ENCODE results near the gene LYRM4.

LYRM4 gene

DNA sequence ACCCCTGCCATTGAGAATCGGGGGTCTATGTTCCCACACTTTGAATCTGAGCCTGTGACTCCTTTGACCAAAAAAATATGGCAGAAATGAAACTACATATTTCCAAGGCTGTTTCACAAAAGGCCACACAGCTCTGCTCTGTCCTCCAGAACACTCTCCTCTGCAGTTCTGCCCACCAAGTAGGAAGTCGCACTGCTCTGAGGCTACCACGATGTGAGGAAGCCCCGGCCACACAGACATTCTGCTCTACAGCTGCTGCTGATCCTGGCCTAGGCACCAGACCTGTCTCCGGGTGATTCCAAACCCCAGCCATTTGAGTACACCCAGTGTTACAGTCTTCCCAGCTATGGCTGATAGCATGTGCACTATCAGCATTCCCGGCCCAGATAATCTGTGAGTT lies 85.1 kb downstream of the LYRM4 start:
- 86% methylated on average over 6 of the region's 6 CpGs for WGBS

DNA sequence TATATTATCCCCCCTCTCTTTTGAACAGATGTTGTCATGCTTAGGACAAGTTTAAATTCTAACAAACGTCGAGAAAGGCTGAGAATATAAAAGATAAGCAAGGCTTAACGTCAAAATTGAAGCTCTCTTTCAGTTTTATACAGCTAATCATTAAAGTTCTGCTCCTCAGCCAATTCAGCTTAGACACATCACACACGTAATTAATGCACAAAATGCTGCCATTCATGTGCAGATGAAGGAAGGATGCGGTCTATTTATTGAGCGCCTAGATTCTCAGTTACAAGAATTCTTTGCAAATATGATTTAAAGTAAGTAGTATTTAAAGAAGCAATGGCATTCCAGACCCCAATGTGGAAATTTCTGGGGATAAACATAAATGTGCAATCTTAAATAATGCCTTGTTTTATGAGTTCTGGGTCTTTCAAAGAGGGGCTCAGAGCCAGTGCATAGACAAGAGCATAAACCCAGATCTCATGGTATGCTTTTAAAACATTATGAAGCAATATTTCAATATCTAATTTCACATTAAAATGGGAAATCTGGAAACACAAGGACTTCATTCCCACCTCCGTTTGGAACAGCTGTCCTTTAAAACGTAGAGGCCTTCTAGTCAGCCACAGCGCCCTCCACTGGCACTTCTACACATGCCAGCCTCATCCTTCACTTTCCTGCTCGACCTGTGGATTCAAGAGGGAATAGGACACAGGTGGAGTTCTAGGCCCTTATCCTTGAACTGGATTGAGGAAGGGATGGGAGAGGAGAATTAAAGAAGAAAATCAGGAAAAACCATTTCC lies 85.8 kb downstream of the LYRM4 start:
- no peaks in the 10 kb centered on the region for H3K36me3 ChIP-seq (ENCODE audit: control insufficient read depth in 1 of 2, insufficient read depth in 2 of 2, low read depth in 1 of 2, low read length in 2 of 2)

More for the DNA sequence above, 85.1 kb downstream of the LYRM4 start:
- Histone ChIP-seq H3K23ac (ENCODE audit: low read length in 2 of 2) (no peak overlapping the region), H3K4me2 (ENCODE audit: low read length, poor library complexity, severe bottlenecking) (no peak overlapping the region), H3K4me3 (ENCODE audit: insufficient read depth in 1 of 2, low read depth in 1 of 2, low read length in 2 of 2) (no peak overlapping the region), H2AFZ (ENCODE audit: low read depth, low read length) (no peak overlapping the region), H3K9me3 (ENCODE audit: control insufficient read depth, low read length) (no peaks in the 10 kb centered on the region), H2BK15ac (ENCODE audit: low read depth, poor library complexity, severe bottlenecking) (no peak overlapping the region), H3K27ac (ENCODE audit: low read length, poor library complexity, severe bottlenecking) (no peak overlapping the region), H3K79me1 (replicated peaks; ENCODE audit: low read length, poor library complexity, severe bottlenecking) (peaks cover 13% of the 10 kb centered on the region), H3K9ac (ENCODE audit: low read length) (no peak overlapping the region), H3K18ac (ENCODE audit: low read depth in 1 of 2, low read length in 2 of 2) (no peak overlapping the region), H2BK5ac (ENCODE audit: low read depth, low read length, poor library complexity, severe bottlenecking) (no peak overlapping the region), H3K14ac (ENCODE audit: low read length in 2 of 2) (peak overlapping the region in 1 of 2 experiments; percentile 51), H3K36me3 (ENCODE audit: control insufficient read depth in 1 of 2, insufficient read depth in 2 of 2, low read depth in 1 of 2, low read length in 2 of 2) (no peaks in the 10 kb centered on the region), H4K8ac (ENCODE audit: low read length) (peak overlapping the region; percentile 72), H2BK12ac (ENCODE audit: low read length in 2 of 2) (peak overlapping the region in 1 of 2 experiments; percentile 97), H3K4me1 (ENCODE audit: control insufficient read depth, insufficient read depth, low read depth, low read length) (no peaks in the 10 kb centered on the region), H4K91ac (ENCODE audit: low read length) (no peak overlapping the region), H3K27me3 (ENCODE audit: control insufficient read depth in 1 of 2, insufficient read depth in 1 of 2, low read length in 2 of 2) (no peaks in the 10 kb centered on the region), H3K4ac (ENCODE audit: low read depth in 1 of 2, low read length in 2 of 2) (no peak overlapping the region), H2AK5ac (ENCODE audit: low read length, severe bottlenecking) (no peak overlapping the region), H2BK120ac (ENCODE audit: low read depth, low read length) (no peak overlapping the region)
- DNase-seq, result no peak

DNA sequence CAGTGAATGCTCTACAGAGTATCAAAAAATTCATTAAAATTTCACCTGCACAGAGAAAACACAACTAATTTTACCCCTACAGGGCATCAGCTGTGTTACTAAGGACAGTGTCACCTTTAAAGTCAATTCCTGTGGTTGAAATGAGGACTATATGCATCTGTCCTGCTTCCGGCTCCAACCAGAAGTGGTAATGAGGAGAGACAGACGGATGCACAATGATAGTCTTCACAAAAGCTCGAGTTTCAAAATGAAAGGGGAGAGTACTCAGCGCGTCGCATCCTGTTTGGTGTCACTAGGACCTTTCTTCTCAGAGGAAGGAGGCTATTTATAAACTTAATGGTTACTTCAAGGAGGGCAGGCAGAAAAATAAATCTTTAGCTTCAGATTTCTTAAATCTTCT lies 86.5 kb downstream of the LYRM4 start:
- Histone ChIP-seq H2BK12ac (ENCODE audit: low read length in 2 of 2) (no peak overlapping the region), H4K8ac (ENCODE audit: low read length) (no peak overlapping the region), H3K27ac (ENCODE audit: low read length, poor library complexity, severe bottlenecking) (no peak overlapping the region), H2BK15ac (ENCODE audit: low read depth, poor library complexity, severe bottlenecking) (no peak overlapping the region), H3K23ac (ENCODE audit: low read length in 2 of 2) (no peak overlapping the region), H3K4ac (ENCODE audit: low read depth in 1 of 2, low read length in 2 of 2) (no peak overlapping the region), H3K4me1 (ENCODE audit: control insufficient read depth, insufficient read depth, low read depth, low read length) (no peaks in the 10 kb centered on the region), H3K9me3 (ENCODE audit: control insufficient read depth, low read length) (no peaks in the 10 kb centered on the region), H3K27me3 (ENCODE audit: control insufficient read depth in 1 of 2, insufficient read depth in 1 of 2, low read length in 2 of 2) (no peaks in the 10 kb centered on the region), H2BK120ac (ENCODE audit: low read depth, low read length) (no peak overlapping the region), H3K4me2 (ENCODE audit: low read length, poor library complexity, severe bottlenecking) (no peak overlapping the region), H3K9ac (ENCODE audit: low read length) (no peak overlapping the region), H2AFZ (ENCODE audit: low read depth, low read length) (no peak overlapping the region), H3K14ac (ENCODE audit: low read length in 2 of 2) (no peak overlapping the region), H4K91ac (ENCODE audit: low read length) (no peak overlapping the region), H2BK5ac (ENCODE audit: low read depth, low read length, poor library complexity, severe bottlenecking) (no peak overlapping the region), H2AK5ac (ENCODE audit: low read length, severe bottlenecking) (no peak overlapping the region), H3K79me1 (replicated peaks; ENCODE audit: low read length, poor library complexity, severe bottlenecking) (peaks cover 11% of the 10 kb centered on the region), H3K36me3 (ENCODE audit: control insufficient read depth in 1 of 2, insufficient read depth in 2 of 2, low read depth in 1 of 2, low read length in 2 of 2) (no peaks in the 10 kb centered on the region), H3K18ac (ENCODE audit: low read depth in 1 of 2, low read length in 2 of 2) (no peak overlapping the region), H3K4me3 (ENCODE audit: insufficient read depth in 1 of 2, low read depth in 1 of 2, low read length in 2 of 2) (no peak overlapping the region)
- peak; percentile 45 for DNase-seq
- 31% methylated on average over 6 of the region's 6 CpGs for WGBS

More for the DNA sequence above, 85.8 kb downstream of the LYRM4 start:
- no peak overlapping the region for H2AFZ ChIP-seq (ENCODE audit: low read depth, low read length)
- H3K4me1 ChIP-seq (ENCODE audit: control insufficient read depth, insufficient read depth, low read depth, low read length), result no peaks in the 10 kb centered on the region
- H3K27ac ChIP-seq (ENCODE audit: low read length, poor library complexity, severe bottlenecking), result no peak overlapping the region
- H2BK15ac ChIP-seq (ENCODE audit: low read depth, poor library complexity, severe bottlenecking), result no peak overlapping the region
- H3K23ac ChIP-seq (ENCODE audit: low read length in 2 of 2), result no peak overlapping the region
- H3K27me3 ChIP-seq (ENCODE audit: control insufficient read depth in 1 of 2, insufficient read depth in 1 of 2, low read length in 2 of 2), result no peaks in the 10 kb centered on the region
- no peak overlapping the region for H2BK5ac ChIP-seq (ENCODE audit: low read depth, low read length, poor library complexity, severe bottlenecking)
- no peaks in the 10 kb centered on the region for H3K9me3 ChIP-seq (ENCODE audit: control insufficient read depth, low read length)
- H4K8ac ChIP-seq (ENCODE audit: low read length), result no peak overlapping the region
- no peak overlapping the region for H3K14ac ChIP-seq (ENCODE audit: low read length in 2 of 2)
- 84% methylated on average over 8 of the region's 10 CpGs for WGBS
- no peak overlapping the region for H3K18ac ChIP-seq (ENCODE audit: low read depth in 1 of 2, low read length in 2 of 2)
- H2BK12ac ChIP-seq (ENCODE audit: low read length in 2 of 2), result no peak overlapping the region
- H3K4me3 ChIP-seq (ENCODE audit: insufficient read depth in 1 of 2, low read depth in 1 of 2, low read length in 2 of 2), result no peak overlapping the region
- no peak for DNase-seq
- H3K4me2 ChIP-seq (ENCODE audit: low read length, poor library complexity, severe bottlenecking), result no peak overlapping the region
- no peak overlapping the region for H4K91ac ChIP-seq (ENCODE audit: low read length)
- H3K79me1 ChIP-seq (replicated peaks; ENCODE audit: low read length, poor library complexity, severe bottlenecking), result peaks cover 8% of the 10 kb centered on the region
- H2BK120ac ChIP-seq (ENCODE audit: low read depth, low read length), result no peak overlapping the region
- no peak overlapping the region for H3K4ac ChIP-seq (ENCODE audit: low read depth in 1 of 2, low read length in 2 of 2)
- H3K9ac ChIP-seq (ENCODE audit: low read length), result no peak overlapping the region
- H2AK5ac ChIP-seq (ENCODE audit: low read length, severe bottlenecking), result no peak overlapping the region

DNA sequence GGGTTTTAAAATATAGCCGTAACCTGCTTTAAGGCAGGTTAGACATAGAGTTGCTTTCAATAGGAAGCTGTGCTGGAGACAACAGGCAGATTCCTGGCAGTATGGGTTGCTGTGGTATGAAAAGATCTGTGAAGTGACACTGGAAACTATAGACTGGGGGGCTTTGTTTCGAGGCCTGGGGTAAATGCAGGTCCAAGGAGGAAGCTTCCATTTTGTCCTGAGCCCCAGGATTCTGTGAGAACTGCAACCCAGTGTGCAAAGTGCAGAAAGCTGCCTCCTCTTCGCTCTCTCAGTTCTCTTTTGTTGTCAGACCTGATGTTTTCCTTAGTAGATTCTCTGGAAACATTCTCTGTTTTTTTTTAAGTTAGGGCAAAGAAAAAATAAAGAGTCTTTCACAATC lies 86.9 kb downstream of the LYRM4 start:
- H3K4me2 ChIP-seq (ENCODE audit: low read length, poor library complexity, severe bottlenecking), result no peak overlapping the region
- H3K14ac ChIP-seq (ENCODE audit: low read length in 2 of 2), result no peak overlapping the region
- no peak overlapping the region for H2AFZ ChIP-seq (ENCODE audit: low read depth, low read length)
- H4K91ac ChIP-seq (ENCODE audit: low read length), result no peak overlapping the region
- no peak overlapping the region for H3K18ac ChIP-seq (ENCODE audit: low read depth in 1 of 2, low read length in 2 of 2)
- H3K27ac ChIP-seq (ENCODE audit: low read length, poor library complexity, severe bottlenecking), result no peak overlapping the region
- no peak overlapping the region for H3K4me3 ChIP-seq (ENCODE audit: insufficient read depth in 1 of 2, low read depth in 1 of 2, low read length in 2 of 2)
- no peak overlapping the region for H4K8ac ChIP-seq (ENCODE audit: low read length)
- no peak overlapping the region for H2BK120ac ChIP-seq (ENCODE audit: low read depth, low read length)
- no peaks in the 10 kb centered on the region for H3K4me1 ChIP-seq (ENCODE audit: control insufficient read depth, insufficient read depth, low read depth, low read length)
- H3K27me3 ChIP-seq (ENCODE audit: control insufficient read depth in 1 of 2, insufficient read depth in 1 of 2, low read length in 2 of 2), result no peaks in the 10 kb centered on the region
- no peak overlapping the region for H2BK12ac ChIP-seq (ENCODE audit: low read length in 2 of 2)
- H3K36me3 ChIP-seq (ENCODE audit: control insufficient read depth in 1 of 2, insufficient read depth in 2 of 2, low read depth in 1 of 2, low read length in 2 of 2), result no peaks in the 10 kb centered on the region
- 97% methylated on average over 3 of the region's 3 CpGs for WGBS
- no peak overlapping the region for H3K4ac ChIP-seq (ENCODE audit: low read depth in 1 of 2, low read length in 2 of 2)
- no peak for DNase-seq
- H2BK15ac ChIP-seq (ENCODE audit: low read depth, poor library complexity, severe bottlenecking), result no peak overlapping the region
- H2BK5ac ChIP-seq (ENCODE audit: low read depth, low read length, poor library complexity, severe bottlenecking), result no peak overlapping the region
- H2AK5ac ChIP-seq (ENCODE audit: low read length, severe bottlenecking), result no peak overlapping the region
- H3K9me3 ChIP-seq (ENCODE audit: control insufficient read depth, low read length), result no peaks in the 10 kb centered on the region
- no peak overlapping the region for H3K9ac ChIP-seq (ENCODE audit: low read length)
- peaks cover 13% of the 10 kb centered on the region for H3K79me1 ChIP-seq (replicated peaks; ENCODE audit: low read length, poor library complexity, severe bottlenecking)
- H3K23ac ChIP-seq (ENCODE audit: low read length in 2 of 2), result no peak overlapping the region

Measured in mesenchymal stem cell (in vitro differentiated cells and primary cell).